Measurements from ENCODE around the gene MANF.

Gene MANF

DNA sequence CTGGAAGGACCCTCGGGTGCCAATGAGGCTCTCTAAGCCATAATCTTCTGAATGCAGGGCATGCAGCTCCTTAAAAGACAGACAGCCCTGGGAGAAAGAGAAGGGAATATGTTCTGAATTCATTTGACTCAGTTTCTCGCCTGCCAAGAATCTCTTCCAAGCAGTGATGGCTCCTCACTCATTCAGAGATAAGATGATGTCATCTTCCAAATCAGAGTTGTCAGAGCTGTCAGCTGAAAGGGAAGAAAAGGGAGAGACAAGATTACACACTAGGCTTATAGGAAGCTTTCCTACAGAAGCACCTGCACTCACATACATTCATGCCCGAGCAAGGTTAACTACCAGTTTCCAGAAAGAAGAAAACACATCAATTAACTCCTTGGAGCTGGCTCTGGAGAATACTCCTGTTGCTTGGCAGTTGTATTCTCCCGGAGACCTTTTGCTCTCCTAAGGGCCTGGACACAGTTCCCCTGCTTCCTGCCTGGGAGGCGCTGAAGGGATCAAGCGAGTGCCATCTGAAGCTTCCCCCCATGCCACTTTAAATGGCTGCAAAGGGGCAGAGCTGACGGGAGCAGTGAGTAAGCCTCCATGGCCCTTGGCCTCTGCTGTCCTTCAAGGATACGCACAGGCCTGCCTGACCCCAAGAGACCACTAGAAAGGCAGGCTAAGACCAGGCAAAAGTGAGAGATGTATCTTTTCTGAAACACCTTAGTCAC is 13.7 kb downstream of the MANF start:
- Histone ChIP-seq H3K36me3 (ENCODE audit: control insufficient read depth, insufficient read depth, low read length) (peaks cover 39% of the 10 kb centered on the region), H3K4me3 (replicated peaks; ENCODE audit: low read depth, low read length) (no peak overlapping the region), H3K27me3 (replicated peaks; ENCODE audit: control insufficient read depth, insufficient read depth, low read length) (no peaks in the 10 kb centered on the region)
- no peak for DNase-seq (ENCODE audit: extremely low read depth, insufficient read length)
- TF ChIP-seq CTCF (IDR thresholded peaks at IDR 0.05; ENCODE audit: insufficient read depth, low read length, poor library complexity, severe bottlenecking), result no peak

GRCh38 chr3:51400166-51400565 is 15.1 kb downstream of the MANF start:
- Histone ChIP-seq H3K27me3 (replicated peaks; ENCODE audit: control insufficient read depth, insufficient read depth, low read length) (no peaks in the 10 kb centered on the region), H3K36me3 (ENCODE audit: control insufficient read depth, insufficient read depth, low read length) (peaks cover 33% of the 10 kb centered on the region), H3K4me3 (replicated peaks; ENCODE audit: low read depth, low read length) (no peak overlapping the region)
- DNase-seq (ENCODE audit: extremely low read depth, insufficient read length), result no peak
- TF ChIP-seq CTCF (IDR thresholded peaks at IDR 0.05; ENCODE audit: insufficient read depth, low read length, poor library complexity, severe bottlenecking), result no peak

DNA sequence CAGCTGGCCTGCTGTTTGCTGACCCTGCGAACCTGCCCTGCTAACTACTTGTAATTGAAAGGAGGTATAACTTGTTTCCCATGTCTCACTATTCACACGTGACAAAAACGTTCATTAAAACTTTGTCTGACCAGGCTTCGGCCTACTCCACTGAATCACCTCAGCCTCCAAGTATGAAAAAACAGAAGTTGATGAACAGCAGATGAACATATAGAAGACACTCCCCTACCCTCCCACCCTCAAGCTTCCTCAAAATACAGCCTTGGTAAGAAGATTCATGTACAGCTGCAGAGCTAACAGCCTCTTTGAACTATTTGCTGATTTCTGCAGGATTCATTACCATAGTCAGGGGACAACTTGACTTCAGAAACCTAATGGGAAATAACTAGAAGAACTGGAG is 16.6 kb downstream of the MANF start:
- DNase-seq (ENCODE audit: extremely low read depth, insufficient read length), result no peak
- Histone ChIP-seq H3K36me3 (ENCODE audit: control insufficient read depth, insufficient read depth, low read length) (peaks cover 22% of the 10 kb centered on the region), H3K4me3 (replicated peaks; ENCODE audit: low read depth, low read length) (no peak overlapping the region), H3K27me3 (replicated peaks; ENCODE audit: control insufficient read depth, insufficient read depth, low read length) (no peaks in the 10 kb centered on the region)
- TF ChIP-seq CTCF (IDR thresholded peaks at IDR 0.05; ENCODE audit: insufficient read depth, low read length, poor library complexity, severe bottlenecking), result no peak

DNA sequence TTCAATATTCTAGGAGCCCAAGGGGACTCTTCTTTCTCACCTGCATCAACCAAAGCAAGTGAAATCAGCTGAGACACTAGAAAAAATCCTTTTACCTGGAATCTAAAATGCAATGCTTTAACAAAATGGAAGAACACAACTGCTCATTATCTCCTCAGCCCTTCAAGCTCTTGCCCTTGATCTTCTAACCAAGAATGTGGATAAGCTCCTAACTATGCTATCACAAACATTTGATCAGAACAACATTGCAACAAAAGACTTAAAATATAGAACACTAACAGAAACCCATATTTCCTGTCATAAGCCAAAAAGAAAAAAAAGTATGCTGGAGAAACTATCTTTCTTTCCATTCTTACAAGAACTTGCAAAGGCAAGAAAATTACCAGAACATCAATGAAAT is 18.6 kb downstream of the MANF start:
- Histone ChIP-seq H3K4me3 (replicated peaks; ENCODE audit: low read depth, low read length) (no peak overlapping the region), H3K36me3 (ENCODE audit: control insufficient read depth, insufficient read depth, low read length) (peaks cover 12% of the 10 kb centered on the region), H3K27me3 (replicated peaks; ENCODE audit: control insufficient read depth, insufficient read depth, low read length) (no peaks in the 10 kb centered on the region)
- no peak for DNase-seq (ENCODE audit: extremely low read depth, insufficient read length)
- TF ChIP-seq CTCF (IDR thresholded peaks at IDR 0.05; ENCODE audit: insufficient read depth, low read length, poor library complexity, severe bottlenecking), result no peak

DNA sequence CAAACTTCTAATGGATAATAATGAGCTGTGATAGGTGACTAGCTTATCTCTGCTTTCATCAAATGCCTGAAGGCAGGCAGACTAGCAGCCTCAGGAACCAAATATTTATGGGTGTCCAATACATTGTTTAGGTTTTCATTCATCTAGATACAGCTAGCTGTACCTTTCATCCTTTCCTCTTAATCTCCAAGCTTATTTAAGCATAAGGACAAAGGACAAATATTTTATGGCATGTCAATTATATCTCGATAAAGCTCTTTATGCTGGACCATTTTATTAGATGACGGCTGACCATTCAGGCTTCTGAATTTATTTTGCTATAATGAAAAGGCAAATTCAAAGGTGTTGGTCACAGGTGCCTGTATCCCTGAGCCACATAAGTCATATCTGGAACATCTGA is 22.9 kb downstream of the MANF start:
- H3K4me3 ChIP-seq (replicated peaks; ENCODE audit: low read depth, low read length), result no peak overlapping the region
- H3K36me3 ChIP-seq (ENCODE audit: control insufficient read depth, insufficient read depth, low read length), result peaks cover 13% of the 10 kb centered on the region

More for the DNA sequence above, 22.9 kb downstream of the MANF start:
- TF ChIP-seq CTCF (IDR thresholded peaks at IDR 0.05; ENCODE audit: insufficient read depth, low read length, poor library complexity, severe bottlenecking), result no peak
- no peaks in the 10 kb centered on the region for H3K27me3 ChIP-seq (replicated peaks; ENCODE audit: control insufficient read depth, insufficient read depth, low read length)
- no peak for DNase-seq (ENCODE audit: extremely low read depth, insufficient read length)

Measured in GM06990 (cell line).